ENCODE measurements around the gene AGER. TPM values are rescaled to one million over a fixed set of nuclear protein-coding genes. Genes with fewer than 3 reads are reported as not detected.

Gene AGER
- total and polyA plus RNA-seq, 2 donors: 8.5 to 81.3 TPM

DNA sequence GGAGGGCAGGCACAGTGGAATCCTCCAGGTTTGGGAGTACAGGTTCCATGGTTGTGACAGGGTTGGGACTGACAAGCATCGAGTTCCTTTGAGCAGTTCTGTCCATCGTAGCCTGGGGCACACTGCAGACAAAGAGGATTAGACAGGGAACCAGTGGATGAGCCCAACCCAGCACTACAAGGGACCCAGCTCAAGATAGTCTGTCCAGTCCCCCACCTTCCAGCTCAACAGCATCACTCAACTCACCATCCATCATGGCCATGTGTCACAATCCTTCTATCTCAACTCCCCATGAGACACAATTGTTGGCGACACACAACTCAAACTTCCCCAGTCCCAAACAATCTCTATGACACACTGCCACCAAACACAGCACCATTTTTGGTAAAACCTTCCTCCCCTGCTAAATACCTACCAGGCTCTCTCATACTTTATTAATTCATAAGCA is 20.2 kb upstream of the AGER start:
- Histone ChIP-seq H3K27ac (ENCODE audit: low read depth in 1 of 2, low read length in 1 of 2) (no peak overlapping the region), H3K36me3 (ENCODE audit: control insufficient read depth in 2 of 2, insufficient read depth in 2 of 2, low read length in 1 of 2) (no peaks in the 10 kb centered on the region), H3K4me1 (ENCODE audit: control insufficient read depth in 2 of 2, insufficient read depth in 2 of 2, low read length in 2 of 2) (peaks cover 0 to 20% of the 10 kb centered on the region in 2 donors), H3K4me3 (ENCODE audit: low read length in 2 of 2) (no peak overlapping the region), H3K9me3 (ENCODE audit: control insufficient read depth in 2 of 2, insufficient read depth in 1 of 2, low read length in 1 of 2) (no peaks in the 10 kb centered on the region), H3K27me3 (ENCODE audit: control insufficient read depth in 2 of 2, insufficient read depth in 1 of 2, low read length in 1 of 2) (no peaks in the 10 kb centered on the region)
- WGBS: 96% methylated on average over 3 of the region's 3 CpGs
- DNase-seq (ENCODE audit: low read depth in 6 of 9, low spot score in 9 of 9): no peak

DNA sequence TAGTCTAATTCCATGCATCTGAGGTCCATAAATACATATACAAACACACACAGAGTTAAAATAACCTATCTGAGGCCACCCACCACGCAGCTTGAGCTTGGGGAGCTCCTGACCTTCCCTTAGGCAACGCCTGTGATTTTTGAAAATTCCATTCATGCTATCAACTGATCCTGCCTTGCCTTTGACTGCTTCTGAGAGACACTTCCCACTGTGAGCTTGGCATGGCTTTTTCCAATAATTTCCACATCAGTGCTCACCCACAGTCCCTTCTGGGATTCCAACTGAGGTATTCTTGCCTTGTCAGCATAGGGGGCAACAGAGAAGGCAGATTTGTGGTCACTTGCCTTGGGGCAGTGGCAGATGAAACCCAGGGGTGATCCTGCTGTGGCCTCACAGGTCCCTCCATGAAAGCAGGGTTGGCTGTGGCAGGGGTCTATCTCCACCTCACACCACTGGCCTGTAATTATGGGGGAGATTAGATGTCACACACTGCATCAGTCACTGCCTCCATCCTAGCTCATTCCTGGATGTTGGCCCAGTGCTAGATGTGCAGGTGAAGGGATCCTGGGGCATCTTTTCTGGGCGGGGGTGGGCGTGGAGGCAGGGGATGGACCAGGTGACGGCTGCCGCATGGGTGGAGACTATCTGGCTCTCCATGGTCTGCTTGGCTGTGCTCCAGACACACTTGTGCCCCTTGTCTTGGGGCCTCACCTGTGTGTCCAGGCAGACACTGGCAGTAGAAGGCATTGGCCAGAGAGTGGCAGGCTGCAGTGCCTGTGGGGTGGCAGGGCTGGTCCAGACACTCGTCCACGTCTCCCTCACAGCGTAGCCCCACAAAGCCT is 19.6 kb upstream of the AGER start:
- H3K4me3 ChIP-seq (ENCODE audit: low read length in 2 of 2): no peak overlapping the region
- no peaks in the 10 kb centered on the region for H3K36me3 ChIP-seq (ENCODE audit: control insufficient read depth in 2 of 2, insufficient read depth in 2 of 2, low read length in 1 of 2)
- no peaks in the 10 kb centered on the region for H3K9me3 ChIP-seq (ENCODE audit: control insufficient read depth in 2 of 2, insufficient read depth in 1 of 2, low read length in 1 of 2)
- no peak overlapping the region for H3K27ac ChIP-seq (ENCODE audit: low read depth in 1 of 2, low read length in 1 of 2)
- H3K4me1 ChIP-seq (ENCODE audit: control insufficient read depth in 2 of 2, insufficient read depth in 2 of 2, low read length in 2 of 2): peaks cover 0 to 20% of the 10 kb centered on the region in 2 donors
- 96% methylated on average over 9 of the region's 9 CpGs for WGBS
- DNase-seq (ENCODE audit: low read depth in 6 of 9, low spot score in 9 of 9): no peak
- H3K27me3 ChIP-seq (ENCODE audit: control insufficient read depth in 2 of 2, insufficient read depth in 1 of 2, low read length in 1 of 2): no peaks in the 10 kb centered on the region

- peak in 1 of 9 donors; percentile 39 for DNase-seq (ENCODE audit: low read depth in 6 of 9, low spot score in 9 of 9)
- no peaks in the 10 kb centered on the region for H3K27me3 ChIP-seq (ENCODE audit: control insufficient read depth in 2 of 2, insufficient read depth in 1 of 2, low read length in 1 of 2)
- peak overlapping the region in 1 of 2 donors; percentile 18 for H3K27ac ChIP-seq (ENCODE audit: low read depth in 1 of 2, low read length in 1 of 2)
- H3K4me3 ChIP-seq (ENCODE audit: low read length in 2 of 2): no peak overlapping the region
- no peaks in the 10 kb centered on the region for H3K9me3 ChIP-seq (ENCODE audit: control insufficient read depth in 2 of 2, insufficient read depth in 1 of 2, low read length in 1 of 2)
- 82% methylated on average over 9 of the region's 9 CpGs for WGBS
- peaks cover 0 to 22% of the 10 kb centered on the region in 2 donors for H3K4me1 ChIP-seq (ENCODE audit: control insufficient read depth in 2 of 2, insufficient read depth in 2 of 2, low read length in 2 of 2)
- no peaks in the 10 kb centered on the region for H3K36me3 ChIP-seq (ENCODE audit: control insufficient read depth in 2 of 2, insufficient read depth in 2 of 2, low read length in 1 of 2)
These were observed 18.1 kb upstream of the AGER start for GRCh38 chr6:32202186-32202585.

DNA sequence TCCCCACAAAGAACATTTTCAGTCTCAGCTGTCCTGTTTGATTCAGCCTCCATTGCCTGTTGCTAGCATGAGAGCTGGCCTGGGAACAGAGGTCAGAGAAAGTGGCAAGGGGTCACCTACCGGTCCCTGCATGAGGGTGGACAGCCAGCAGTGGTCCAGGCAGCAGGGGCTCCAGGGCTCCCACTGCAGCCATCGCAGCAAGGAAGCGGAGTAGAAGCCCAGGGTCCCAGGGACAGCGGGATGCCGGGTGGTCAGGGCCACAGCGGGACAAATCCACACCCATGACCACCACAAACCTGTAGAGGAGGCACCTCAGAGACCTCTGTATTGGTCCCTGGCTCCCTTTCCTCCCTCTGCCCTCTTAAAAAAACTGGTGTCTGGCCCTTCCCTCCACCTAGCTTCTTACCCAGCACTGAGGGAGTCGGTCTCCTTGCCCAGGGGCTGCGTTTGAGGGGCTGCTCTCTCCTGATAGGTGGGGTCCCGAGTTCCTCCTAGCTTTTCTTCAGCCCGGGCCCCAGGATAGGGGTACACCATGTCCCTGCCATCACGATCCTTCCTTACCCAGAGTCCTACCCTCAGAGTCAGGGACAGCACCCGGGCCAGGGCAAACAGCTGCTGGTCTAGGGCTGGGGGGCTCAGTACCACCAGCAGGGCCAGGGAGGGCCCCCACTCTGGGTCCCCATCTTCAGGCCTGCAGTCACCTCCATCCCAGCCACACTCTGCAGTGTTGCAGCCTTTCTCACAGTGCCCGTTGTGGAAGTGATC is 16.8 kb upstream of the AGER start:
- no peak overlapping the region for H3K27ac ChIP-seq (ENCODE audit: low read depth in 1 of 2, low read length in 1 of 2)
- peaks cover 0 to 5% of the 10 kb centered on the region in 2 donors for H3K9me3 ChIP-seq (ENCODE audit: control insufficient read depth in 2 of 2, insufficient read depth in 1 of 2, low read length in 1 of 2)
- WGBS: 96% methylated on average over 13 of the region's 13 CpGs
- no peak for DNase-seq (ENCODE audit: low read depth in 6 of 9, low spot score in 9 of 9)
- no peaks in the 10 kb centered on the region for H3K27me3 ChIP-seq (ENCODE audit: control insufficient read depth in 2 of 2, insufficient read depth in 1 of 2, low read length in 1 of 2)
- no peaks in the 10 kb centered on the region for H3K36me3 ChIP-seq (ENCODE audit: control insufficient read depth in 2 of 2, insufficient read depth in 2 of 2, low read length in 1 of 2)
- H3K4me1 ChIP-seq (ENCODE audit: control insufficient read depth in 2 of 2, insufficient read depth in 2 of 2, low read length in 2 of 2): peaks cover 6 to 35% of the 10 kb centered on the region in 2 donors
- H3K4me3 ChIP-seq (ENCODE audit: low read length in 2 of 2): no peak overlapping the region

DNA sequence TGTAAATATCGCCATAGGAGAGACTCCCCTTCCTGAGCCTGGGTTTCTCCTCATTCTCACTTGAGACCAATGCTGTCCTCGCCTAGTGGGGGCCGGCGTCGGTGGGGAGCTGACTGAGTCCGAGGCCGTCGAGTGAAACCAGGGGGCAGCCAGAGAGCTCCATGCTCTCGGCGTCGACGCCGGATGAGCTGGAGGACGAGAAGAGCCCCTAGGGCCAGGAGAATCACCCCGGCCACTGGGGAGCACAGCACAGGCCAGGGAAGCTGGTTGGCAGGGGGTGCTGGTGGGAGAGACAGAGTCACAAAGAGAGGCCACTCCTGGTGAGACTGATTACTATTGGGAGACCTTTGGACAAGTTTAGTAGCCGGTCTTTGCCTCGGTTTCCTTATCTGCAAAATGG is 14.8 kb upstream of the AGER start:
- H3K4me1 ChIP-seq (ENCODE audit: control insufficient read depth in 2 of 2, insufficient read depth in 2 of 2, low read length in 2 of 2): peaks cover 17 to 50% of the 10 kb centered on the region in 2 donors
- no peak overlapping the region for H3K27ac ChIP-seq (ENCODE audit: low read depth in 1 of 2, low read length in 1 of 2)
- H3K27me3 ChIP-seq (ENCODE audit: control insufficient read depth in 2 of 2, insufficient read depth in 1 of 2, low read length in 1 of 2): no peaks in the 10 kb centered on the region
- WGBS: 91% methylated on average over 17 of the region's 17 CpGs
- no peak for DNase-seq (ENCODE audit: low read depth in 6 of 9, low spot score in 9 of 9)
- H3K9me3 ChIP-seq (ENCODE audit: control insufficient read depth in 2 of 2, insufficient read depth in 1 of 2, low read length in 1 of 2): peaks cover 0 to 5% of the 10 kb centered on the region in 2 donors
- no peak overlapping the region for H3K4me3 ChIP-seq (ENCODE audit: low read length in 2 of 2)
- H3K36me3 ChIP-seq (ENCODE audit: control insufficient read depth in 2 of 2, insufficient read depth in 2 of 2, low read length in 1 of 2): no peaks in the 10 kb centered on the region

DNA sequence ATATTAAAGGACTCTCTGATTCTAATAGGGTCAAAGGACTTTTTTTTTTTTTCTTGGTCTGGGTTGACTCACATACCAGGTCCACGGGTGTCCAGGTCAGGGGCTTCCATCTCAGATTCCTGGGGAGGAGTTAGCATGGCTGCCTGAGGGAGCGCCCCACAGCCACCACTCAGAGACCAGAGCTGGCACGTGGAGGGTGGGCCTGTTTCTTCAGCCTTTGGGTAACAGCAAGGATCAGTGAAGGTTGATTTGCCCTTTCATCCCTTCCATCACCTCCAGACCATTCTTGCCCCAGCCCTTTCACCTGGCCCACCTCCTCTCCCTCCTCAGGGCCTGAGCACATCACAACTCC is 14.3 kb upstream of the AGER start:
- no peak overlapping the region for H3K27ac ChIP-seq (ENCODE audit: low read depth in 1 of 2, low read length in 1 of 2)
- H3K4me3 ChIP-seq (ENCODE audit: low read length in 2 of 2): no peak overlapping the region
- no peaks in the 10 kb centered on the region for H3K27me3 ChIP-seq (ENCODE audit: control insufficient read depth in 2 of 2, insufficient read depth in 1 of 2, low read length in 1 of 2)
- no peak for DNase-seq (ENCODE audit: low read depth in 6 of 9, low spot score in 9 of 9)
- H3K36me3 ChIP-seq (ENCODE audit: control insufficient read depth in 2 of 2, insufficient read depth in 2 of 2, low read length in 1 of 2): no peaks in the 10 kb centered on the region
- WGBS: 96% methylated on average over 3 of the region's 3 CpGs
- H3K4me1 ChIP-seq (ENCODE audit: control insufficient read depth in 2 of 2, insufficient read depth in 2 of 2, low read length in 2 of 2): peaks cover 22 to 55% of the 10 kb centered on the region in 2 donors
- peaks cover 0 to 5% of the 10 kb centered on the region in 2 donors for H3K9me3 ChIP-seq (ENCODE audit: control insufficient read depth in 2 of 2, insufficient read depth in 1 of 2, low read length in 1 of 2)

DNA sequence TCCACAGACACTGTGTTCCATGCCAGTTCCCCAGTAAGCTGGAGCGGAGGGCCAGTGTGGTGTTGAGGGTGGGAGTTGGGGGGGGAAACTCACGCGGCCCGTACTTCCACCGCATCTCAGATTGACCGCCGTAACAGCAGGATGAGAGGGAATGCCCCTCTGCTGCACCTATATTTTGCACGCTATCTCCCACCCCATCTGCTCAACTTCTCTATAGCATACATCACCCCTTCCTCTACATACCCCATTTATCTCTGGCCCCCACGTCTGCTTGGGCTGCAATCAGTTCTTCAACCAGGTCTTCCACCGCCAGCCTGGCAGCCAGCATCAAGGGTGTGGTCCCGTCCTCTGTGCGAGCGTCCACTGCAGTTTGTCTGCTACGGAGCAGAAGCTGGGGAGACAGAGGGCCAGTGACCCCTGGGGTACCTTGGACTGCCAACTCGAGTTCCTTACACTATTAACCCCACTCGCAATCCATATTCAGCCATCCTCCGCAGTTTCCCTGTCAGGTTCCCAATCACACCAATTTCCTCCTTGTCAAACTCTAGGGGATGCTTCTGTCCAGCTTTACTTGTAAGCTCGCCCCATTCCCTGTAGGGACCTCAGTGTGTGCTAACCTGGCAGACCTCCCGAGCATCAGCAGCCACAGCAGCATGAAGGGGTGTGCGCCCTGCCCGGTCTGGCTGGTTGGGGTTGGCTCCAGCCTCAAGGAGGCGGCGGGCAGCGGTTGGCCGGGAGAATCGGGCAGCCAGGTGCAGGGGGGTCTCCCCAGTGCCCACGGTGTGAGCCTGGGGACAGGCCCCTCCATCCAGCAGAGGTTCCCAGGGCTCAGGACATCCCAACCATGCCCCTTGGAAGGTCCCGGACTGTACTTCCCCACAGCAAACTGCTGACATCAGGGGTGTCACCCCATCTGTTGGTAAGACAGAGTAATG is 12.9 kb upstream of the AGER start:
- no peaks in the 10 kb centered on the region for H3K27me3 ChIP-seq (ENCODE audit: control insufficient read depth in 2 of 2, insufficient read depth in 1 of 2, low read length in 1 of 2)
- peaks cover 24 to 55% of the 10 kb centered on the region in 2 donors for H3K4me1 ChIP-seq (ENCODE audit: control insufficient read depth in 2 of 2, insufficient read depth in 2 of 2, low read length in 2 of 2)
- no peak for DNase-seq (ENCODE audit: low read depth in 6 of 9, low spot score in 9 of 9)
- H3K27ac ChIP-seq (ENCODE audit: low read depth in 1 of 2, low read length in 1 of 2): peak overlapping the region; percentile 94 to 95
- no peaks in the 10 kb centered on the region for H3K36me3 ChIP-seq (ENCODE audit: control insufficient read depth in 2 of 2, insufficient read depth in 2 of 2, low read length in 1 of 2)
- H3K9me3 ChIP-seq (ENCODE audit: control insufficient read depth in 2 of 2, insufficient read depth in 1 of 2, low read length in 1 of 2): peaks cover 0 to 5% of the 10 kb centered on the region in 2 donors
- peak overlapping the region; percentile 85 to 92 for H3K4me3 ChIP-seq (ENCODE audit: low read length in 2 of 2)
- WGBS: 54% methylated on average over 28 of the region's 28 CpGs

GRCh38 chr6:32195902-32196681 is 12.0 kb upstream of the AGER start:
- under 1% methylated on average over 58 of the region's 58 CpGs for WGBS
- H3K27me3 ChIP-seq (ENCODE audit: control insufficient read depth in 2 of 2, insufficient read depth in 1 of 2, low read length in 1 of 2): no peaks in the 10 kb centered on the region
- H3K9me3 ChIP-seq (ENCODE audit: control insufficient read depth in 2 of 2, insufficient read depth in 1 of 2, low read length in 1 of 2): peaks cover 0 to 5% of the 10 kb centered on the region in 2 donors
- peak in 3 of 9 donors; percentile 63 to 73 (median 69) for DNase-seq (ENCODE audit: low read depth in 6 of 9, low spot score in 9 of 9)
- H3K27ac ChIP-seq (ENCODE audit: low read depth in 1 of 2, low read length in 1 of 2): peak overlapping the region; percentile 94 to 95
- H3K4me3 ChIP-seq (ENCODE audit: low read length in 2 of 2): peak overlapping the region; percentile 85 to 92
- peaks cover 4 to 5% of the 10 kb centered on the region in 2 donors for H3K36me3 ChIP-seq (ENCODE audit: control insufficient read depth in 2 of 2, insufficient read depth in 2 of 2, low read length in 1 of 2)
- peaks cover 27 to 55% of the 10 kb centered on the region in 2 donors for H3K4me1 ChIP-seq (ENCODE audit: control insufficient read depth in 2 of 2, insufficient read depth in 2 of 2, low read length in 2 of 2)

Measured in thymus (tissue), 11 donors.